ENCODE data around the gene AKAP12.
"Not testable (repeated sequence)": the region's sequence is repeated elsewhere in the genome, so short reads cannot be mapped to it uniquely, and the experiment has no call there.

The AKAP12 gene

DNA sequence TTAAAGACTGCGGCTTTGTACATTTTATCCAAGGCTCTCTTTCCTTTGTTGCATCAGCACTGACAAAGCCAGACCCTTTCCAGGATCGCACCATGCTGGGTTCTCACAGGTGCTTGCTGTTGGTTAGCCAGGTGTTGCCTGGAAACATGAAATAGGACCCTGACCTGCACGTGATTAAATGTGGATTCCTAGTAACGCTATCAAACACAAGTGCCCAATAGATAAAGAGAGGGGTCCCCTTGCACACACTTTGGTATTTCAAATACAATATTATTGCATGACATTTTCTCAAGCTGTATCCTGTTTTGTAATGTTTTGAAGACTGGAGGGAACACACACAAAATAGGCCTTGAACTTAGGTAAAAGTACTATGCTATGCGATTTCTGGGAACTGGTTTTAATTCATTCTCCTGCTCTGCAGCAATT, 73.3 kb downstream of the AKAP12 start:
- peak; percentile 16 for DNase-seq

DNA sequence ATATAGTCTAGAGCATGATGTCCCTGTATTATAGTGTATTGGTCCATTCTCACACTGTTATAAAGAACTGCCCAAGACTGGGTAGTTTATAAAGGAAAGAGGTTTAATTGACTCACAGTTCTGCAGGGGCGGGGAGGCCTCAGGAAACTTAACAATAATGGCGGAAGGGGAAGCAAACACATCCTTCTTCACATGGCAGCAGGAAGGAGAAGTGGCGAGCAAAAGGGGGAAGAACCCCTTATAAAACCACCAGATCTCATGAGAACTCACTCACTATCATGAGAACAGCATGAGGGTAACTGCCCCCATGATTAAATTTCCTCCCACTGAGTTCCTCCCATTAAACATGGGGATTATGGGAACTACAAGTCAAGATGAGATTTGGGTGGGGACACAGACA, 75.9 kb downstream of the AKAP12 start:
- DNase-seq, result not testable (repeated sequence)

DNA sequence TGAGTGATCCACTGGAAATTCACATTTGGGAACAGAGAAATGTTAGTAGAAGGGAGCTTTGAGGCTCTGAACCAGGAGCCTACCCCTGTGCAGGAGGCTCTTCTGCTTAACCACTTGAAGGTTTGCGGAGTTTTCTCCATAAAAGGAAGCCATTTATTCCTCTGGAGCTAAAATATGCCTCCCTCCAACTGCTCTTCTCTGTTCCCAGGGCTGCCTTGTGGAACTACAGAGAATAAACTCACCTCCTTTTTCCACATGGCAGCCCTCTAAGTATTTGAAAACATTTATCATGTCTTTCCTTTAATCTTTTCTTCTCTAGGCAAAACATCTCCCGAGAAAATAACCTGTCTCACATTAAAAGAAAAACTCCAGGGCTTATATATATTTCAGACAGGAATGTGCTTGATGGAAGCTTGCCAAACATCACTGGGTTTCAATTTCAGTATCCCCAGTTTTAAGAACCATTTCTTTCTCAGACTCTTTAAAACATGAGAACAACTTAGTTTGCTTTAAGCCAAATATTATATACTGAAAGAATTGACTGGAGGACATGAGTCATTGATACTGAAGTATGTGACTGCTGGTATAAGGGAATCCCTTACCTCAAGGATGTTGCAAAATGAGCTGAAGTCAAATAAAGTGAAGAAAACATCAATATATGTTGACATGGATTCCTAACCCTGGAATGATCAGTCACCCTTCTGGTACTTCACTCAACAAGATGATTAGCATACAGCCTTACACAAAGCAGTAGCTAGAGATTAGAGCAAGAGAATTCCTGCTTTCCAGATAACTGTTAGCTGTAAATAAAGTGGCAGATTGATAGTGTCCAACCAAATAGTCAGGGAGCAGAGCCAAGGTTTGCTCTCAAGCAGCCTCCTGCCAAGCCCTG, 77.6 kb downstream of the AKAP12 start:
- DNase-seq, result peak; percentile 87

- no peak for DNase-seq
These were observed 78.2 kb downstream of the AKAP12 start for GRCh38 chr6:151317995-151318365.

- no peak for DNase-seq
These were observed 80.4 kb downstream of the AKAP12 start for GRCh38 chr6:151320140-151320539.

DNA sequence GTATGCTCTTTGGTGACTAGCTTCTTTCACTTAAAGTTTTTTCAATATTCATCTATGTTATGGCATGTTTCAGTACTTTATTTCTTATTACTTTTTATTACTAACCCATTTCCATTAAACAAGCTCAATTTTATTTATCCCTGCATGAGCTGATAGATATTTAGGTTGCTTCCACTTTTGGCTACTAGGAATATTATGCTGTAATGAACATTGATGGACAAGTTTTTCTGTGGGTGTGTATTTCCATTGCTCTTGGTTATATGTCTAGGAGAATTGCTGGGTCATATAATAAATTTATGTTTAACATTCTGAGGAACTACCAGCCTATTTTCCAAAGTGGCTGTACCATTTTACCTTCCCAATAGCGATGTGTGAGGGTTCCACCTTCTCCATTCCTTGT, 81.7 kb downstream of the AKAP12 start:
- DNase-seq, result no peak

GRCh38 chr6:151322570-151322969, 82.8 kb downstream of the AKAP12 start:
- DNase-seq, result no peak

DNA sequence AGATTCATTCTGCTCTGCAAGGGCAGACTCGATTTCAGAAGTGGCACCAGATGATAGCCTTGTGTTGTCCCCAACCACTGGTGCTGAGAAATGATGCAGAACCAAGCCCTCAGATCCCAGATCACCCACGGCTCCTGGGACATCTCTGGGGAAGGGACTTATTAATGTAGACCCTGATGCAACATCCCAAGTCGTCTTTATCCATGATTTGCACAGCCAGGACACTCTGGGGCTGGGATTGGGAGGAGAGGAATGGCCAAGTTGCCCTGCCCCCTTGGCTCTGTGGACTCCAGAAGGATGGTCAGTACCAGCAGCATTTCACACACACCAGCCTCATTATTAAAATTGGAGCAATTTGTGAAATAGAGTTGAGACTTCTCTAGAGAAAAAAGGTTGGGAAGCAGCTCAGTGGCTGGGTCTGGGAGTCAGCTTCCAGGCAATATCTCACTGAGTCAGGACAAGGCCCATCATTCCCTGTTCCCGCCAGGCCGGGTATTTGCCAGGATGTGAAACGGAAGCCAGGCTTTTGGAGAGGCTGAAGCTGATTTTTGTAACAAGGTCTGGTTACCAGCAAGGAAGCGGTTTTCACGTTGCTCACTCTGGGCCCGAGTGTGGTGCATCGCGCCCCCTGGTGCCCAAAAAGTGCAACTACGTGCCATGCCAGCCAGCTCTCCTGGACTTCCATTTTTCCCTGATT, 84.2 kb downstream of the AKAP12 start:
- peak; percentile 92 for DNase-seq

DNA sequence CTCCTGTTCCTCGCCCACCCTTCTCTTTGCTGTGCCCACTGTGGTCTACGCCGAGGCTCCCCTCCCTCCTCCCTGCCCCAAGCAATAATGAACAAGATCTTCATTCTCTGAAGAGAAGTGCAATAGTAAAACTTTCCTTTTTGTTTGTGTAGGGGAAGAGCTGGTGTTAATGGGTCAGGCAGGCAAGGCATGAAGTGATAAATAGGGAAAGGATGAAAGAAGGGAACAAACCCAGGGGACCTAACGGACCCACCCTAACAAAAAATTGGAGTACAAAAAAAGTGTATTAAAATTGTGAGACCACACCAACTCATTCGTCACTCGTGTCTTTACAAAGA, 84.7 kb downstream of the AKAP12 start:
- no peak for DNase-seq

- DNase-seq, result peak; percentile 51
These were observed 85.6 kb downstream of the AKAP12 start for GRCh38 chr6:151325075-151326050.

- DNase-seq, result no peak
These were observed 86.5 kb downstream of the AKAP12 start for GRCh38 chr6:151326116-151326825.

GRCh38 chr6:151327101-151327500, 87.3 kb downstream of the AKAP12 start:
- DNase-seq, result no peak

DNA sequence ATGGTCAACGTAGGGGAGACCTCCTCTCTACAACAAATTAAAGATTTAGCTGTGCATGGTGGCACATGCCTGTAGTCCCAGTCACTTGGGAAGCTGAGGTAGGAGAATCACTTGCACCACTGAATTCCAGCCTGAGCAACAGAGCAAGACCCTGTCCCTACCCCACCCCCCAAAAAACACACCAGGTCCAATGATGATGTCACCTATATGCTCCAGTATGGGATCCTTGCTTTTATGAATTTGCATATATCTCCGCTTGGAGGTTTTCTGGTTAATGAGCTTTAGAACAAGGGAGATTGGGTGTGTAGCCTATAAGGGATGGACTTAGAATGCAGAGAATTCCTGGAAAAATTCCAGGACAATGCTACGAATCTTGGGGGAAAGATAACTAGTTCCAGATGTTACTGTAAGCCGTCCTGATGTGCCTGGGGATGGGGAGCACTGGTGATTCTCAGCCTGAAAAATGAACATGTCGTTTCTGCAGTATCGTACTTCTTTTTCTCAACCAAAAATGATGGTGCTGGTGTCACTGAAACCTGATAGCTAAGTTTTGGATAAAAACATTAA, 90.4 kb downstream of the AKAP12 start:
- peak; percentile 98 for DNase-seq

DNA sequence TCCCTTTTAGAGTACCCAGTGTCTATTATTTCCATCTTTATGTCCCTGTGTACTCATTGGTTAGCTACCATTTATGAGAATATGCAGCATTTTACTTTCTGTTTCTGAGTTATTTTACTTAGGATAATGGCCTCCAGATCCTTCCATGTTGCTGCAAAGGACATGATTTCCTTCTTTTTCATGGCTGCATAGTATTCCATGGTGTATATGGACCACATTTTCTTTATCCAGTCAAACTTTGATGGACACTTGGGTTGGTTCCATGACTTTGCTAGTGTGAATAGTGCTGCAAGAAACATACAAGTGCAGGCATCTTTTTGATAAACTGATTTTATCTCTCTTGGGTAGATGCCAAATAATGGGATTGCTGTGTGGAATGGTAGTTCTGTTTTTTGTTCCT, 96.2 kb downstream of the AKAP12 start:
- no peak for DNase-seq

DNA sequence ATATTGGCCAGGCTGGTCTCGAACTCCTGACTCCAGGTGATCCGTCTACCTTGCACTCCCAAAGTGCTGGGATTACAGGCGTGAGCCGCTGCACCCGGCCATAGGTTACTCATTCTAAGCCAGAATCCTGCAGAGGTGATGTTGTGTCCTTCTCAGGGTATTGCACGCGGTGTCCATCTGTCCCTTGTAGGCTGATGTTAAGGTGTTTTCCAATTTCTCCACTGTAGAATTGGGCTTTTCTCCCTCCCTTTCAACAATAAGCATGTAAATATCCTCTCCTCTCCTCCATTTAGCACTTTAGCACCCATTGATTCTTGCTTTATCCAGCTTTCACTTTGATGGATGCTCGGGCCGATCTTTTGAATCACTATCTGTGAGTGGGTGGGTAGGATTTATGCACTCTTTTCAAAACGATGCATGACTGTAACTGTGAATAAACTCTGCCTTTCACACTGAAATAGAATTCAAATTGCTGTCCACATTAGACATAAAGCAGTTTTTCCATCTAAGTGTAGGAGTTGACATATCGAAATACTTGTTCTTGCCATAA, 99.0 kb downstream of the AKAP12 start:
- DNase-seq, result no peak

DNA sequence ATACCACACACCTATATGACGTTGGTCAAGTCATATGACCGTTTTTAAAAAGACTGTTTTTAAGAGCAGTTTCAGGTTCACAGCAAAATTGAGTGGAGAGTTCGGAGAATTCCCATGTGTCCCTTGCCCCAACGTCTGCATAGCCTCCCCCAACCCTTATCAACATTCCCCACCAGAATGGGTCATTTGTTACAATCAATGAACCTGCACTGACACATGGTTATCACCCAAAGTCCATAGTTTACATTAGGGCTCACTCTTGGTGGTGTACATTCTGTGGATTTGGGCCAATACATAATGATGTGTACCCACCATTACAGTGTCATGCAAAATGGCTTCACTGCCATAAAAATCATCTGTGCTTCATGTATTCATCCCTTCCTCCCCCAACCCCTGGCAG, 99.6 kb downstream of the AKAP12 start:
- no peak for DNase-seq

DNA sequence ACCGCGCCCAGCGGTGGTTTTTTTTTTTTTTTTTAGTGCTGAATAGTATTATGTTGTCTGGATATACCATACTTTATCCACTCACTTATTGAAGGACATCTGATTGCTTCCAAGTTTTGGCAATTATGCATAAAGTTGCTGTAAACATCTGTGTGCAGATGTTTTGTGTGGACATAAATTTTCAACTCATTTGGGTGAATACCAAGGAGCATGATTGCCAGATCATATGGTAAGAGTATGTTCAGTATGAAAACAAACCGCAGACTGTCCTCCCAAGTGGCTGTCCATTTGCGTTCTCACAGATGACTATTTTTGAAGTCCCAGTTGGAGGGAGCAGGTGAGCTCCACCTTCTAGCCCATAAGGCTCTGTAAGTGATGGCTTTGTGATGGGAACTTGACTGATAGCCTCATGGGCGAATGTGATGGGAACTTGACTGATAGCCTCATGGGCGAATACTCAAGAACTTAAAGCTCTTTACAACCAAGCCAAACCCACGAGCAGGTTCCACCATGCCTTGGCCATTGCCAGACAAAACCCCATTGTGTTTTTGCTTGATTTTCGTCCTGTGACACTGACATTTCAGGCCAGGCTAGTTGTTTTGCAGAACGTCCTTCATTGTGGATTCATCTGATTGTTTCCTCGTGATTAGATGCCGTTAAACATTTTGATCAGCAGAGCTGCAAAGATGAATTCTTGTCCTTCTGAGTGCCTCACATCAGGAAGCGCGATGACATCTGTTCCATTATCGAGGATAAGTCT, 100.6 kb downstream of the AKAP12 start:
- DNase-seq, result peak; percentile 52

GRCh38 chr6:151341476-151342195, 101.9 kb downstream of the AKAP12 start:
- DNase-seq, result no peak

DNA sequence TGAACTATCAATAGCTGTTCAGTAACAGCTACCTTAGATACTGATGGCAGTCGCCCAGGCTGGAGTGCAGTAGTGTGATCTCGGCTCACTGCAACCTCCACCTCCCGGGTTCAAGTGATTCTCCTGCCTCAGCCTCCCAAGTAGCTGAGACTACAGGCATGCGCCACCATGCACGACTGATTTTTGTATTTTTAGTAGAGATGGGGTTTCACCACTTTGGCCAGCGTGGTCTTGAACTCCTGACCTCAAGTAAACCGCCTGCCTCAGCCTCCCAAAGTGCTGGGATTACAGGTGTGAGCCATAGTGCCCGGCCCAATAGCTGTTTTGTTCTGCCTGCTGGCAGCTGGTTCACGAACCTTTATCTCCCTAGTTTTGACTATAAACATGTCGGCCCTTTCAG, 103.0 kb downstream of the AKAP12 start:
- not testable (repeated sequence) for DNase-seq

GRCh38 chr6:151349651-151350270, 110.0 kb downstream of the AKAP12 start:
- no peak for DNase-seq

Measured in fibroblast of skin of abdomen (primary cell).